C4-2B (cell line): ENCODE data around the gene ARF1.

Experiments
- CTCF ChIP-seq: fragments of 450-650 bp; conservative IDR thresholded peaks from 2 replicates; pipeline ENCODE4 v1.5.1; 2017; ENCODE audit warnings: mild to moderate bottlenecking
- ZFX ChIP-seq: fragments of 450-650 bp; IDR thresholded peaks from 2 replicates; pipeline ENCODE4 v1.6.1; 2017

DNA sequence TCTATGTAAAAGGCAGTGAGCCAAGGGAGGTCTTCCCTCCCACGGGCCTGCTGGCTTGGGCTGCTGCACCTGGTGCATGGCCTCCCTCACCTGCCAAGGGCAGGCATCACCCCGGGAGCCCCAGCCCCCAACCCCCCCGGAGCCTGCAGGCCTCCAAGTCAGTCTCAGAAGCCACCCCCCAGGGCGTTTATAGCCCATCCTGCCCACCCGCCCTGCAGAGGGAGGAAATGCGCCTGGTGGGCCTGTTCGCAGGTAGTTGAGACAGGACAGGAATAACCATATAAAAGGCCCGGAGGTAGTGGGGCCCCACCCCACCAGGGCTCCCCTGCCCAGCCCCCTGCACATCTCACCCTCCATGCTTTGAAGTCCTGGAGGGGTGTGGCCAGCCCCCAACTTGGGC lies 18.2 kb upstream of the ARF1 start:
- TF ChIP-seq CTCF (no peak), ZFX (no peak)
